Stimulated activated CD4-positive, alpha-beta T cell treated with anti-CD3 and anti-CD28 coated beads, TNF-alpha, amount 100 ng/mL, for 24 hours (primary cell): ENCODE results near the gene PRPH.
"Not testable (repeated sequence)": the region's sequence is repeated elsewhere in the genome, so short reads cannot be mapped to it uniquely, and the experiment has no call there.

Experiments
- DNase-seq, 3 experiments: peaks; one replicate each; pipeline ENCODE4 v3.0.0-alpha.2; 2020; ENCODE audit warnings: low read depth in 3 of 3

The PRPH gene

DNA sequence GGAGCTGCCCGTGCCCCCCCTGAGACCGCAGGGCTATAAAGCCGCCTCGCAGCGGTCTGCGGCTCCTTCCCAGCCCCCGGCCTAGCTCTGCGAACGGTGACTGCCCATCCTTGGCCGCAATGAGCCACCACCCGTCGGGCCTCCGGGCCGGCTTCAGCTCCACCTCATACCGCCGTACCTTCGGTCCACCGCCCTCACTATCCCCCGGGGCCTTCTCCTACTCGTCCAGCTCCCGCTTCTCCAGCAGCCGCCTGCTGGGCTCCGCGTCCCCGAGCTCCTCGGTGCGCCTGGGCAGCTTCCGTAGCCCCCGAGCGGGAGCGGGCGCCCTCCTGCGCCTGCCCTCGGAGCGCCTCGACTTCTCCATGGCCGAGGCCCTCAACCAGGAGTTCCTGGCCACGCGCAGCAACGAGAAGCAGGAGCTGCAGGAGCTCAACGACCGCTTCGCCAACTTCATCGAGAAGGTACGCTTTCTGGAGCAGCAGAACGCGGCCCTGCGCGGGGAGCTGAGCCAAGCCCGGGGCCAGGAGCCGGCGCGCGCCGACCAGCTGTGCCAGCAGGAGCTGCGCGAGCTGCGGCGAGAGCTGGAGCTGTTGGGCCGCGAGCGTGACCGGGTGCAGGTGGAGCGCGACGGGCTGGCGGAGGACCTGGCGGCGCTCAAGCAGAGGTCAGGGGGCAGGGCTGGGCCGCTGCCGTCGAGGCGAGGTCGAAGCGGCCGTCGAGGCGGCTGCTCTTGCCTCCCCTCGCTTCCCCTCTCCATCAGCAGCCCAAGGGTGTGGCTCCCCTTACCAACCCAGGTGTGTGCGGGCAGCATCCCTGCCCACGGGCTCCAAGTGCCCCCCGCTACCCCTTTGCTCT lies at the start of gene PRPH:
Gene PRPH, plus strand, starts transcription at position 66 of the 855 bp plus-strand sequence. Its CDS starts 54 bp downstream, at position 120.
- no peak for DNase-seq

DNA sequence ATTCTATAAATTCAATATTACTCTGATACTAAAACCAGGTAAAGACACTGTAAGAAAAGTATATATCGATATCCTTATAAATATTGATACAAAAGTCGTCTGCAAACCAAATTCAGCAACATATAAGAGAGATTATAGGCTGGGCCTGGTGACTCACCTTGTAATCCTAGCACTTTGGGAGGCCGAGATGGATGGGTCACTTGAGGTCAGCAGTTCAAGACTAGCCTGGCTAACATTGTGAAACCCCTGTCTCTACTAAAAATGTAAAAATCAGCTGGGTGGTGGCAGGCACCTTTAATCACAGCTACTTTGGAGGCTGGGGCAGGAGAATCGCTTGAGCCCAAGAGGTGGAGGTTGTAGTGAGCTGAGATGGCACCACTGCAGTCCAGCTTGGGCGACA lies 43.6 kb upstream of the PRPH start:
- DNase-seq, result no peak

DNA sequence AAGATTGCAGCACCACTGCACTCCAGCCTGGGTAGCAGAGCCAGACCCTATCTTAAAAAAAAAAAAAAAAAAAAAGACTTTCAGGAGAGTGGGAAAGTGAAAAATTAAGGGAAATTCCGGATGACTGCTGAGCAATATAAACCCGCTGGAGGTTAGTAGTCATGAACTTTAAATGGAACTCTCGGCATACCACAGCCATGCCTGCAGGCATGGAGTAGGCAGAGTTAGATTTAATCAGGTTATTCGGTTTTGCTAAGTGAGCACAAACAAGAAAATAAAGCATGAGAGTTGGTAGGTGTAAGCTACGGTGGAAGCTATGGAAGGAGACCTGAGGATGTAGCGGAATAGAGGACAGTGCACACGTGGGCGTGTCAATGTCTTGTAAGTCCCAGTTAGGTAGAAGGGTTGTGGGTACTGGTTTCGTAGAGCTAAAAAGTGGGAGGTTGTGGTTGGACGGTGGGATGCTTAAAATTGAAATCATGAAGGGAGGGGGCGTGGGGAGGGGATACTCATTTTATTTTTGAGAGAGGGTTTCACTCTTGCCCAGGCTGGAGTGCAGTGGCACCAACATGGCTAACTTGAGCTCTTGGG lies 41.8 kb upstream of the PRPH start:
- DNase-seq, result no peak

DNA sequence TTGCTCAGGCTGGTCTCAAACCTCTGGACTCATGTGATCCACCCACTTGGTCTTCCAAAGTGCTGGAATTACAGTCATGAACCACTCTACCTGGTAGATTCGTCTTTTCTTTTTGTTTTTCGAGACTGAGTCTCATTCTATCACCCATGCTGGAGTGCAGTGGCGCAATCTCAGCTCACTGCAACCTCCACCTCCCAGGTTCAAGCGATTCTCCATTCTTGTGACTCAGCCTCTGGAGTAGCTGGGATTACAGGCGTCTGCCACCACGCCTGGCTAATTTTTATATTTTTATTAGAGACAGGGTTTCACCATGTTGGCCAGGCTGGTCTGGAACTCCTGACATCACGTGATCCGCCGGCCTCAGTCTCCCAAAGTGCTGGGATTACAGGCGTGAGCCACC lies 39.5 kb upstream of the PRPH start:
- DNase-seq, result not testable (repeated sequence)

DNA sequence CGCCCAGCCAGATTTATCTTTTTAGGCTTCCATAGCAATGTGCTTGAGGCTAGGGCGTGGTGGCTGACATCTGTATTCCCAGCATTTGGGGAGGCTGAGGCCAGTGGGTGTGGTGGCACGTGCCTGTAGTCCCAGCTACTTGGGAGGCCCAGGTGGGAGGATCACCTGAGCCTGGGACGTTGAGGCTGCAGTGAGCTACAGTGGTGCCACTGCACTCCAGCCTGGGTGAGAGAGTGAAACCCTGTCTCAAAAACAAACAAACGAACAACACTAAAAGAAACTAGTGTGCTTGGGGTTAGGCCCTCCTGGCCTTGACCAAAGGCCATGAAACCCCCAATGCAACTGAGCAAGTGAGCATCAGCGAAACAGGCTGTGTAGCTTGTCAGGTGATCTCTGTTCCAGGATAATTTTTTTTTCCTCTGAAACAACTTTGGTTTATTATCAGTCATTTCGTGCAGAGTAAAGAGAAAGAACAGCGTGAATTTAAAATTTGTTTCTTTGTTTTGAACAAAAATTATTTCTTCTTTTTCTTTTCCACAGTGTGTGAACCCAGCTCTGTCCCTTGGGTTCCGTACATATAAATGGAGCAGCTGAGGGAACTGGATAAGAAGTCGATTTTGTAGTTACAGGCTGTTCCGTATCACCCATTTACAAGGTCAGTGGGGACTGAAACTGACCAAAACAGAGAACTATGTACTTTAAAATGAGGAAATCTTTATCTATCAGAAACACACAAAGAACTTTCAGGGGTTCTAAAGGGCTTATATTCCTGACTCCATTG lies 38.9 kb upstream of the PRPH start:
- DNase-seq, result no peak

DNA sequence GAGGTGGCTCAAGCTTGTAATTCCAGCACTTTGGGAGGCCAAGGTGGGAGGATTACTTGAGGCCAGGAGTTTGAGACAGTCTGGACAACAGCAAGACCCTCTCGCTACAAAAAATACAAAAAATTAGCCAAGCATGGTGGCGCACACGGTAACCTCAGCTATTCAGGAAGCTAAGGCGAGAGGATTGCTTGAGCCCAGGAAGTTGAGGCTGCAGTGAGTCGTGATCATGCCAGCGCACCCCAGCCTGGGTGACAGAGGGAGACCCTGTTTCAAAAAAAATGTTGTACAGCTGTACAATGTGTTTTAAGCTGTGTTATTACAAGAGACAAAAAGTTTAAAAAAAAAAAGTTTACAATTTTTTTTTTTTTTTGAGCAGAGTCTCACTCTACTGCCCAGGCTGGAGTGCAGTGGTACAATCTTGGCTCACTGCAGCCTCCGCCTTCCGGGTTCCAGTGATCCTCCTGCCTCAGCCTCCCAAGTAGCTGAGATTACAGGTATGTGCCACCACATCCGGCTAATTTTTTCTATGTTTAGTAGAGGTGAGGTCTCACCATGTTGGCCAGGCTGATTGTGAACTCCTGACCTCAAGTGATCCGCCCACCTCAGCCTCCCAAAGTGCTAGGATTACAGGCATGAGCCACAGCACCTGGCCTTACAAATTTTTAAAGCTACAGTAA lies 37.3 kb upstream of the PRPH start:
- not testable (repeated sequence) for DNase-seq

DNA sequence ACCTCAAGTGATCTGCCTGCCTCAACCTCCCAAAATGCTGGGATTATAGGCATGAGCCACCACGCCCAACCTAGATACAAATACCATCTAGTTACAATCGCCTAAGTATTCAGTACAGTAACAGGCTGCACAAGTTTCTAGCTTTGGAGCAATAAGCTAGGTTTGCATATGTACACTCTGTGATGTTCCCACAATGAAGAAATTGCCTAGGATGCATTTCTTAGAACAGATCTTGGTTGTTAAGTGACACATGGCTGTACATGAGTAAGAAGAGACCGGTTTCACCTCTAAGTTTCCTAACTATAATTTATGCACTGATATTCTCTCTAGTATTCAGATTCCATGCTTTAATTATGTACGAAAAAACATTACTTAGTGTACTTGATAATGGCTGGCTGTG lies 35.5 kb upstream of the PRPH start:
- DNase-seq, result no peak

DNA sequence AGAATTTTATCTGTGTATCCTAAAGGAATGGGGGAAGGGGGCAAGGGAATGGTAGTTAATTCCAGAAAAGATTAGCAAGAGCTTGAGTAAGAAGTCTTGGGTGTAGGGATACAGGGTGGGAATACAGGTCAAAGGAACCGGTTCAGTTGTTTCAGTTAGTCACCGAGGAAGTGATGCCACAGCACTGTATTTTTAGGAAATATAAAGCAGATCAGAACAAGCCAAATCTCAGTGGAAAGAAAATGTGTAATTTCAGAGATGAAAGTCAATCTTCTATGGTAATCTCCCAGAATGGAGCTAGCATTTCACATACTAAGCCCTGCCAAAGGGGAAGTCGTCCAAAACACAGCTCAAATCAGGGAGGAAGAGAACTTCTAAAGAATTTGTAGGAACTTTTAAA lies 34.8 kb upstream of the PRPH start:
- DNase-seq, result no peak

DNA sequence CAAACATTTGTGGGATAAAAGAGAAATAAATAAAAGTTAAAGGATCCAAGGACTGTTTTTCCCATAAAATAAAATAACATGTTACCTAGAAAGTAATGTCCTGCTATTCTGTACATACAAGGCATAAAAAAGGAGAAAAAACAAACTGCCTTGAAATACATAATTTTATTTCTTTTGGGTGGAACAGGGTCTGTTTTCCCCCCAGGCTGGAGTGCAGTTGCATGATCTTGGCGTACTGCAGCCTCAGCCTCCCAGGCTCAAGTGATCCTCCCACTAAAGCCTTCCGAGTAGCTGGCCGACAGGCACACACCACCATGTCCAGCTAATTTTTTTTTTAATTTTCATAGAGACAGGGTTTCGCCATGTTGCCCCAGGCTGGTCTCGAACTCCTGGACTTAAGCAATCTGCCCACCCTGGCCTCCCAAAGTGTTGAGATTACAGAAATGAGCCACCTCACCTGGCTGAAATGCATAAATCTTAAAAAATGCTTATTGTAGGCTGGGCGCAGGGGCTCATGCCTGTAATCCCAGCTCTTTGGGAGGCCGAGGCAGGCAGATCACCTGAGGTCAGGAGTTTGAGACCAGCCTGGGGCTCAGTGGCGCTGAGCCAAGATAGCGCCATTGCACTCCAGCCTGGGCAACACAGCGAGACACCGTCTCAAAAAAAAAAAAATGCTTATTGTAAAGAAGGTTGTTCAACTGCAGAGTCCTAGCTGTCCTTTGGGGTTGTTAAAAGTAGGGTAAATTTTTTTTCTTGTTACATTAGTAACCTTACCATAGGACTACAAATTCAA lies 34.2 kb upstream of the PRPH start:
- no peak for DNase-seq

DNA sequence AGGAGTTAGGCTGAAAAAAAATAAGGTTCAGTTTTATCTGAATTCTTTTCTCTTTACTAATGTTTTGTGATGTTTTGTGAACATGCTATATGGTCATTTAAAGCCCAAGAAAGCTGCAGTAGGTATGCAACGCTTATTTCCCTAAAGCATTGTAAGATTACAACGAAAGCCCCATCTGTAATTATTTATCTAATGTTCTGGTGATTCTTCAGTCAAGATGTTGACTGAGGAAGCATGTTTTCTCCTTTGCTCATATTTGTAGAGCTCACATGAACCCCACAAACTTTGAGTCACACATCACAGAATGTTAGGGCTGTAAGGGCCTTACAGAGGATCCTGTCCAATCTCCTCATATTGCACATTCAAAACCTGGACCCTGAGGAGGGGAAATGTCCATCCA lies 33.2 kb upstream of the PRPH start:
- DNase-seq, result no peak

DNA sequence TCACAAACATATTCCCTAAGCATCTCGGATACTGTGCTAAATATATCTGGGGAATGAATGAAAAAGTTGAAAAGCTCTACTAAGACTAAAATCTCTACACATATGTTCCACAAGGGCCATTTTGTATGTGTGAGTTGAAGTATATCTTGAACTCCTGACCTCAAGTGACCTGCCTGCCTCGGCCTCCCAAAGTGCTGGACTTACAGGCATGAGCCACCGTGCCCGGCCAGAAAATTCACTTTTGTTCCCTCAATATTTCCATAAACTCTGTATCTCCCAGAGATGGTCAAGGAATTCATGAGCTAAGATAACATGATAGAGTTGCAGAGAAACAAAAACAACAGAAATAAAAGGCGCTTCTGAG lies 31.6 kb upstream of the PRPH start:
- no peak for DNase-seq

DNA sequence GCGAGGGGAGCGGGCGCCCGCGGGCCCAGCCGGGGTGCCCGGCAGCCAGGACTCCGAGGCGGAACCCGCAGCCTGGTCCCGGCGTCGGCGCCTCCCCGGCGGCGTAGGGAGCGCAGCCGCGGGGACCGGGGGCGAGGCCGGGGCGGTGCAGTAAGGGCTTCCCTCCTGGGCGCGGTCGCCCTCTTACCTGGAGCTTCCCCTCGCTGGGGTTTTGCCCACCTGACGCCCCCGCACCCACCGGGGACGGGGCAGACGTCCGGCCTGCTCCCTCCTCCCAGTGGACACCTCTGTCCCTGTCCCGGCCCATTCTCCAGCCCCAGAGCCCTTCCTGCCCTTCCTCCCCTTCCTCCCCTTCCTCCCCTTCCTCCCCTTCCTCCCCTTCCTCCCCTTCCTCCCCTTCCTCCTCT lies 30.5 kb upstream of the PRPH start:
- DNase-seq, result peak in 1 of 3 experiments; percentile 54

DNA sequence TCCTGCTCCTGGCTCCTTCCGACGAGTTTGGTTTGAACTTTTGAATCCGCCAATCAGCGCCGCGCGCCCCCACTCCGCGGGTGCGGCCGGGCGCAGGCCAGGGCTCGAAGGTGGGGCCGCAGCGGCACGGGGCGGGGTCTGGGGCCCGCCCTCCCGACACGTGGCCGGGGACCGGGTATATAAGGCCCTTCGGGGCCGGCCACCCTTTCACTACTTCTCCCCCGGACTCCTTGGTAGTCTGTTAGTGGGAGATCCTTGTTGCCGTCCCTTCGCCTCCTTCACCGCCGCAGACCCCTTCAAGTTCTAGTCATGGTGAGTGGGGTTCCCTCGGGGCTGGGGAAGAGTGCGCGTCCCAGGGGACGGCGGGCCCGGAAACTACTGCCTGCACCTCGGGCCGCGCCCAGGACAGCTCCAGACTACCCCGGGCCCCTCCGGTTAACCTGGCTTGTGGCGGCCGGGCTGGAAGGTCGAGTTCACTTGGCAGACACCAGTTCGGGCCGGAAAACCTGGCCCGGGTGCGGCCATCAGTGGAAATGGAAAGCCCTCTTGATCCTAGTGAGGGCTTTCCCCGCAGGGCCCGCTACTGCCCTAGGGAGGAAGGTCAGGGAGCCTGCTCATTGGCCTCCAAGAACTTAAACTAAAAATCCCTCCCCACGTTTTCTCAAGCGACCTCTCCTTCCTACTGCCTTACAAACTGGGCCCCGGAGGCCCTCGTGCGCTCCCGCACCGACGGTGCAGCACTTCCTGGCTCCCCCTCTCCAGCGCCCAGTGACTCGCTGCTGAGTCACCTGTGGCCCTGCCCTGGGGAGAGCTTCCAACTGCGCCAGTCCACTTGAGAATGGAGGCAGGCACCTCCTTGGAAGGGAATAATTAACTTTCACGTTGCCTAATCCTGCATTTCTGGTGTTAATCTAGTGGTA lies 29.8 kb upstream of the PRPH start, which contains the start of gene TUBA1C:
Gene TUBA1C, plus strand, starts transcription at position 210 of the 920 bp plus-strand sequence. Its CDS starts 100 bp downstream, at position 310.
- DNase-seq, result peak; percentile 78 to 93 (median 86)

DNA sequence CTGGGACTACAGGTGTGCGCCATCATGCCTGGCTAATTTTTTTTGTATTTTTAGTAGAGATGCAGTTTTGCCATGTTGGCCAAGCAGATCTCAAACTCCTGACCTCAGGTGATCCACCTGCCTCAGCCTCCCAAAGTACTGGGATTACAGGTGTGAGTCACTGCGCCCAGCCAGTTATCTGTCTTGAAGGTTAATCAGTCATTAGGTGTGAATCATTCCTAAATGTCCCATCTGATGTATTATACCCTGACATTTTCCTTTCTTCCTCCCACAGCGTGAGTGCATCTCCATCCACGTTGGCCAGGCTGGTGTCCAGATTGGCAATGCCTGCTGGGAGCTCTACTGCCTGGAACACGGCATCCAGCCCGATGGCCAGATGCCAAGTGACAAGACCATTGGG lies 25.8 kb upstream of the PRPH start:
- DNase-seq, result not testable (repeated sequence)

DNA sequence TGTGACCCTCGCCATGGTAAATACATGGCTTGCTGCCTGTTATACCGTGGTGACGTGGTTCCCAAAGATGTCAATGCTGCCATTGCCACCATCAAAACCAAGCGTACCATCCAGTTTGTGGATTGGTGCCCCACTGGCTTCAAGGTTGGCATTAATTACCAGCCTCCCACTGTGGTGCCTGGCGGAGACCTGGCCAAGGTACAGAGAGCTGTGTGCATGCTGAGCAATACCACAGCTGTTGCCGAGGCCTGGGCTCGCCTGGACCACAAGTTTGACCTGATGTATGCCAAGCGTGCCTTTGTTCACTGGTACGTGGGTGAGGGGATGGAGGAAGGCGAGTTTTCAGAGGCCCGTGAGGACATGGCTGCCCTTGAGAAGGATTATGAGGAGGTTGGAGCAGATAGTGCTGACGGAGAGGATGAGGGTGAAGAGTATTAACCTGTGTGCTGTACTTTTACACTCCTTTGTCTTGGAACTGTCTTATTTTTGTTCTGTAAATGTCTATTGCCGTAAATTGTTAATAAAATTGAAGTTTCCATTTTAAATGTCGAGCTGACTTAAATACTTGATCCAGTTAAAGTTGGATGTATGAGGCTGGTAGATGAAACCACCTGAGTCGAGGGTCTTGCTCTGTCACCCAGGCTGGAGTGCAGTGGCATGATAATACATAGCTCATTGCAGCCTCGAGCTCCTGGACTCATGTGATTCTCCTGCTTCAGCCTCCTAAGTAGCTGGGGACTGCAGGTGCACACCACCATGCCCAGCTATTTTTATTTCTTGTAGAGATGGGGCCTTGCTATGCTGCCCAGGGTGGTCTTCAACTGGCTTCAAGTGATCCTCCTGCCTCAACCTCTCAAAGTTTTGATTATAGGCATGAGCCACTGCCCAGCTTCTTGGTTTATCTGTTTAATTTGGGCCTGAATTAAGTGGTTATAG lies 21.9 kb upstream of the PRPH start:
- DNase-seq, result no peak

DNA sequence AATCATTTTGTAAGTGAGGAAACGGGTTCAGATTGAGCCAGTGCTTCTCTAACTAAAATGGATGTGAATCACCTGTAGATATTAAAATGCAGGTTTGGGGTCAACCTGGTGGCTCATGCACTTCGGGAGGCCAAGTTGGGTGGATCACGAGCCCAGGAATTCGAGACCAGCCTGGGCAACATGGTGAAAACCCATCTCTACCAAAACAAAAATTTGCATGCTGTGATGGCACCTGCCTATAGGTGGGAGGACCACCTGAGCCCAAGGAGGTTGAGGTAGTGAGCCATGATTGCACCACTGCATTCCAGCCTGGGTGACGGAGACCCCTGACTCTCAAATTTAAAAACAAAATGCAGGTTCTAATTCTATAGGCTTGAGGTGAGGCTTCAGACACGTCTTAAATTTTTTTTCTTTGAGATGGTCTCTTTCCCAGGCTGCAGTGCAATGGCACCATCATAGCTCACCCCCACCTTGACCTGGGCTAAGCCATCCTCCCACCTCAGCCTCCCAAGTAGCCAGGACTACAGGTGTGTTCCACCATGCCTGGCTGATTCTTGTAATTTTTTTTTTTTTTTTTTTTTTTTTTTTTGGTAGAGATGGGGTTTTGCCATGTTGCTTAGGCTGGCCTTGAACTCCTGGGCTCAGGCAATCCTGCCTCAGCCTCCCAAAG lies 21.1 kb upstream of the PRPH start:
- DNase-seq, result no peak

DNA sequence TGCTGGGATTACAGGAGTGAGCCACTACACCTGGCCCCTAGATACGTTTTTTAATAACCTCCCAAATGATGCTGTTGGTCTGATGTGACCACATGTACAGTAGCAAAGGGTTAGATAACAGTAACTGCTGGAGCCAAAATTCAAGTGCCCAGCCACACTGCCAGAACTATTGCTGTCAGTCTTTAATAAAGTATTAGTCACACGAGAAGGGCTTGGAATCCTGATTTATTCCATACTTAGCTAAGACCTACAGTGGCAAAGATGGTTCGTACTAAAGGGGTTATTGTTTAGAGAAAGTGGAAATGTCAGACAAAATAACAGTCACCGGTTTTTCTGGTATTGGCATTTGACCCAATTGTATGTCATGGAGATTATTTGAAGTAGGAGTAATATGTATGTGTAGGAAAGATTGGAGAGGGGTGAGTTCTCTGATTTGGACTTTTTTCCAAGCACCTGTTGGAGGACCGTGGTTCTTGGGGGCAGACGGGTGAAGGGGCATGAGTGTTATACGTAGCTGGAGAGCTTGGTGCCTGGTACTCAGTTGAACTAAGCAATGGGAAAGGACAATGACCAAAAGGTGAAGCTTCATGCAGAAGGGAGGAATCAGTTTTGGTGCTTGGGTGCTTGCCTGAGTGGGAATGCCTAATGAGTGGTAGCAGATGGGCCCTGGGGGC lies 20.4 kb upstream of the PRPH start:
- DNase-seq, result no peak
